HepG2 (cell line): Measurements from ENCODE around the gene STOM. TPM values are rescaled to one million over a fixed set of nuclear protein-coding genes. Genes with fewer than 3 reads are reported as not detected.

Experiments used
- AGO2 ChIP-seq: fragments of 200-400 bp; formaldehyde crosslinking; optimal IDR thresholded peaks from 2 replicates; pipeline ENCODE3; 2017; ENCODE audit warnings: mild to moderate bottlenecking, low read depth, low read length, moderate library complexity
- CREB1 ChIP-seq, 2 experiments: fragments of 450-650 bp in 1 of 2; IDR thresholded peaks; 2 replicates each; pipeline ENCODE4 v1.6.1; 2016 to 2017; ENCODE audit warnings: control low read depth in 1 of 2, mild to moderate bottlenecking in 1 of 2, missing compliant biosample characterization in 1 of 2, missing genetic modification characterization in 1 of 2
- HIC2 ChIP-seq: sonication (generic); formaldehyde crosslinking; IDR thresholded peaks from 2 replicates; pipeline ENCODE4 v1.9.0; 2022; ENCODE audit warnings: low read depth, missing genetic modification reagents
- HNF4G ChIP-seq, 2 experiments: sonication (generic) in 1 of 2; formaldehyde crosslinking in 1 of 2; IDR thresholded peaks; 2 replicates each; pipeline versions ENCODE4 v1.4.0 to v1.6.1; 2011 to 2020; ENCODE audit warnings: borderline replicate concordance in 2 of 2, low read depth in 2 of 2, mild to moderate bottlenecking in 2 of 2, low read length in 1 of 2, missing genetic modification reagents in 1 of 2, moderate library complexity in 1 of 2
- PHF5A ChIP-seq: IDR thresholded peaks from one replicate; pipeline ENCODE4 v1.6.1; 2018; ENCODE audit warnings: low read depth, missing genetic modification reagents; ENCODE audit not compliant: unreplicated experiment
- TBP ChIP-seq: sonication (generic); formaldehyde crosslinking; IDR thresholded peaks from 2 replicates; pipeline ENCODE4 v1.5.0; 2020; ENCODE audit warnings: missing genetic modification reagents
- TGIF2 ChIP-seq: IDR thresholded peaks from 2 replicates; pipeline ENCODE4 v1.6.1; 2016; ENCODE audit warnings: control low read depth, missing compliant biosample characterization
- ZC3H4 ChIP-seq: sonication (generic); formaldehyde crosslinking; IDR thresholded peaks from 2 replicates; pipeline ENCODE4 v1.4.0; 2020; ENCODE audit warnings: missing genetic modification reagents, borderline replicate concordance
- ZKSCAN5 ChIP-seq: sonication (generic); formaldehyde crosslinking; IDR thresholded peaks from 2 replicates; pipeline ENCODE4 v1.5.1; 2020; ENCODE audit warnings: mild to moderate bottlenecking, missing genetic modification reagents
- ZNF263 ChIP-seq: sonication (generic); formaldehyde crosslinking; IDR thresholded peaks from 2 replicates; pipeline ENCODE4 v1.4.0; 2020; ENCODE audit warnings: missing genetic modification reagents
- ZNF337 ChIP-seq: sonication (generic); formaldehyde crosslinking; IDR thresholded peaks from 2 replicates; pipeline ENCODE4 v1.5.1; 2020; ENCODE audit warnings: missing genetic modification reagents, low read depth, mild to moderate bottlenecking, borderline replicate concordance
- ZXDC ChIP-seq: sonication (generic); formaldehyde crosslinking; IDR thresholded peaks from 2 replicates; pipeline ENCODE4 v1.5.0; 2020; ENCODE audit warnings: mild to moderate bottlenecking, missing genetic modification reagents
- polyA plus RNA-seq, 8 experiments: library from polyadenylated mRNA; depleted of rRNA in 3 of 8; stranded (reverse) in 7 of 8; unstranded in 1 of 8; fragments of >200 nt; fragmentation: Illumina TruSeq in 4 of 8; extraction: Trizol in 4 of 8; gene quantifications; 2 replicates each; pipeline versions ENCODE4 v1.2.1 to v1.2.3, GENCODE V29; 2011 to 2016; ENCODE audit warnings: low read depth in 4 of 8, missing spikeins in 1 of 8, mixed read lengths in 1 of 8; ENCODE audit not compliant: insufficient read depth in 1 of 8
- total RNA-seq, 5 experiments: library from RNA; depleted of rRNA; stranded (reverse); fragments of >200 nt; fragmentation: Illumina TruSeq; extraction: Trizol; gene quantifications; 2 replicates each; pipeline ENCODE4 v1.2.3, GENCODE V29; 2016; ENCODE audit warnings: low read depth in 1 of 5
- TF ChIP-seq, protein P1 (sequence below): sonication (generic); formaldehyde crosslinking; IDR thresholded peaks from 2 replicates; pipeline ENCODE4 v1.4.0; 2020; ENCODE audit warnings: missing genetic modification reagents; ENCODE audit errors: not compliant biosample characterization
- TF ChIP-seq, protein P2 (sequence below): sonication (generic); formaldehyde crosslinking; IDR thresholded peaks from 2 replicates; pipeline ENCODE4 v1.8.1; 2023; ENCODE audit warnings: mild to moderate bottlenecking, moderate library complexity, missing genetic modification reagents
- TF ChIP-seq, protein P3 (sequence below): sonication (generic); formaldehyde crosslinking; IDR thresholded peaks from 2 replicates; pipeline ENCODE4 v1.4.0; 2020; ENCODE audit warnings: missing genetic modification reagents
- TF ChIP-seq, protein P4 (sequence below): IDR thresholded peaks from 2 replicates; pipeline ENCODE4 v1.6.1; 2016

STOM gene
- total and polyA plus RNA-seq, 2 of the 13 experiments (the other 11 are each of a cell fraction or from before 2014, with no cell fraction given): 43.6 to 165 TPM

GRCh38 chr9:121294866-121295661 lies 75.0 kb downstream of the STOM start (continued):
- TF ChIP-seq, protein P1, sequence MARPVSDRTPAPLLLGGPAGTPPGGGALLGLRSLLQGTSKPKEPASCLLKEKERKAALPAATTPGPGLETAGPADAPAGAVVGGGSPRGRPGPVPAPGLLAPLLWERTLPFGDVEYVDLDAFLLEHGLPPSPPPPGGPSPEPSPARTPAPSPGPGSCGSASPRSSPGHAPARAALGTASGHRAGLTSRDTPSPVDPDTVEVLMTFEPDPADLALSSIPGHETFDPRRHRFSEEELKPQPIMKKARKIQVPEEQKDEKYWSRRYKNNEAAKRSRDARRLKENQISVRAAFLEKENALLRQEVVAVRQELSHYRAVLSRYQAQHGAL (CRISPR knock-in tag): no peak
- TF ChIP-seq PHF5A (CRISPR knock-in tag) (no peak), AGO2 (no peak), ZKSCAN5 (no peak), ZC3H4 (CRISPR knock-in tag) (no peak), ZNF263 (CRISPR knock-in tag) (peak; percentile 98), HNF4G (IDR thresholded peaks at IDR 0.05; ENCODE audit: borderline replicate concordance, low read depth, low read length) (0 out of 2 replicates have a peak, but pooled peaks have one; percentile 14), HNF4G (CRISPR knock-in tag; IDR thresholded peaks at IDR 0.05; ENCODE audit: borderline replicate concordance, low read depth) (no peak; the same call in 1 of the 2 replicates), TGIF2 (no peak), ZNF337 (CRISPR knock-in tag) (no peak), CREB1 (IDR thresholded peaks at IDR 0.05) (no peak), CREB1 (CRISPR knock-in tag; IDR thresholded peaks at IDR 0.05) (no peak), HIC2 (0 out of 2 replicates have a peak, but pooled peaks have one; percentile 30), ZXDC (CRISPR knock-in tag) (no peak), TBP (CRISPR knock-in tag) (no peak)
- TF ChIP-seq, protein P2, sequence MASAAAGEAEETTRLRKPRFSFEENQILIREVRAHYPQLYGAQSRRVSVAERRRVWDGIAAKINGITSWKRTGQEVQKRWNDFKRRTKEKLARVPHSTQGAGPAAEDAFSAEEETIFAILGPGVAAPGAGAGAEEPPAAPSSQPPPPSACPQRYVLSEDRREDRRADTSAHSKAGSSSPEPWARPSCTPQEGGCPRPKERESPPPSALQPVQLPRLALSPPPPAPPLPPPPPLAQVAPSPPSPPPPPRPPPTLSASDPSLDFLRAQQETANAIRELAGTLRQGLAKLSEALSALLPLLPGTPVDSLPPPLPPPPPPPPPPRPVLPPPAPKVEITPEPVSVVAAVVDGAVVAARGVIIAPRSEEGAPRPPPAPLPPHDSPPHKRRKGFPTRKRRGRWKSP (CRISPR knock-in tag): peak; percentile 68; the same call in 1 of the 2 replicates
- TF ChIP-seq, protein P3, sequence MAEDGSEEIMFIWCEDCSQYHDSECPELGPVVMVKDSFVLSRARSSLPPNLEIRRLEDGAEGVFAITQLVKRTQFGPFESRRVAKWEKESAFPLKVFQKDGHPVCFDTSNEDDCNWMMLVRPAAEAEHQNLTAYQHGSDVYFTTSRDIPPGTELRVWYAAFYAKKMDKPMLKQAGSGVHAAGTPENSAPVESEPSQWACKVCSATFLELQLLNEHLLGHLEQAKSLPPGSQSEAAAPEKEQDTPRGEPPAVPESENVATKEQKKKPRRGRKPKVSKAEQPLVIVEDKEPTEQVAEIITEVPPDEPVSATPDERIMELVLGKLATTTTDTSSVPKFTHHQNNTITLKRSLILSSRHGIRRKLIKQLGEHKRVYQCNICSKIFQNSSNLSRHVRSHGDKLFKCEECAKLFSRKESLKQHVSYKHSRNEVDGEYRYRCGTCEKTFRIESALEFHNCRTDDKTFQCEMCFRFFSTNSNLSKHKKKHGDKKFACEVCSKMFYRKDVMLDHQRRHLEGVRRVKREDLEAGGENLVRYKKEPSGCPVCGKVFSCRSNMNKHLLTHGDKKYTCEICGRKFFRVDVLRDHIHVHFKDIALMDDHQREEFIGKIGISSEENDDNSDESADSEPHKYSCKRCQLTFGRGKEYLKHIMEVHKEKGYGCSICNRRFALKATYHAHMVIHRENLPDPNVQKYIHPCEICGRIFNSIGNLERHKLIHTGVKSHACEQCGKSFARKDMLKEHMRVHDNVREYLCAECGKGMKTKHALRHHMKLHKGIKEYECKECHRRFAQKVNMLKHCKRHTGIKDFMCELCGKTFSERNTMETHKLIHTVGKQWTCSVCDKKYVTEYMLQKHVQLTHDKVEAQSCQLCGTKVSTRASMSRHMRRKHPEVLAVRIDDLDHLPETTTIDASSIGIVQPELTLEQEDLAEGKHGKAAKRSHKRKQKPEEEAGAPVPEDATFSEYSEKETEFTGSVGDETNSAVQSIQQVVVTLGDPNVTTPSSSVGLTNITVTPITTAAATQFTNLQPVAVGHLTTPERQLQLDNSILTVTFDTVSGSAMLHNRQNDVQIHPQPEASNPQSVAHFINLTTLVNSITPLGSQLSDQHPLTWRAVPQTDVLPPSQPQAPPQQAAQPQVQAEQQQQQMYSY (CRISPR knock-in tag): peak; percentile 59; the same call in 1 of the 2 replicates
- TF ChIP-seq, protein P4, sequence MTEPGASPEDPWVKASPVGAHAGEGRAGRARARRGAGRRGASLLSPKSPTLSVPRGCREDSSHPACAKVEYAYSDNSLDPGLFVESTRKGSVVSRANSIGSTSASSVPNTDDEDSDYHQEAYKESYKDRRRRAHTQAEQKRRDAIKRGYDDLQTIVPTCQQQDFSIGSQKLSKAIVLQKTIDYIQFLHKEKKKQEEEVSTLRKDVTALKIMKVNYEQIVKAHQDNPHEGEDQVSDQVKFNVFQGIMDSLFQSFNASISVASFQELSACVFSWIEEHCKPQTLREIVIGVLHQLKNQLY (CRISPR knock-in tag): no peak; the same call in 1 of the 2 replicates
